Erythroblast (primary cell): Measurements from ENCODE around the gene WDR91.
"Not testable (repeated sequence)": the region's sequence is repeated elsewhere in the genome, so short reads cannot be mapped to it uniquely, and the experiment has no call there.

Source experiments
- DNase-seq, 2 experiments: peaks; one replicate each; lab custom pipeline; 2025; lab: John Stamatoyannopoulos, UW
- GATA1 ChIP-seq: IDR thresholded peaks from 2 replicates; pipeline ENCODE4 v1.6.1; 2011; ENCODE audit warnings: low read depth, mild to moderate bottlenecking, control low read depth, low read length, moderate library complexity
- POLR2A ChIP-seq: IDR thresholded peaks from 2 replicates; pipeline ENCODE4 v1.6.1; 2011; ENCODE audit warnings: mild to moderate bottlenecking, low read length

Gene WDR91

DNA sequence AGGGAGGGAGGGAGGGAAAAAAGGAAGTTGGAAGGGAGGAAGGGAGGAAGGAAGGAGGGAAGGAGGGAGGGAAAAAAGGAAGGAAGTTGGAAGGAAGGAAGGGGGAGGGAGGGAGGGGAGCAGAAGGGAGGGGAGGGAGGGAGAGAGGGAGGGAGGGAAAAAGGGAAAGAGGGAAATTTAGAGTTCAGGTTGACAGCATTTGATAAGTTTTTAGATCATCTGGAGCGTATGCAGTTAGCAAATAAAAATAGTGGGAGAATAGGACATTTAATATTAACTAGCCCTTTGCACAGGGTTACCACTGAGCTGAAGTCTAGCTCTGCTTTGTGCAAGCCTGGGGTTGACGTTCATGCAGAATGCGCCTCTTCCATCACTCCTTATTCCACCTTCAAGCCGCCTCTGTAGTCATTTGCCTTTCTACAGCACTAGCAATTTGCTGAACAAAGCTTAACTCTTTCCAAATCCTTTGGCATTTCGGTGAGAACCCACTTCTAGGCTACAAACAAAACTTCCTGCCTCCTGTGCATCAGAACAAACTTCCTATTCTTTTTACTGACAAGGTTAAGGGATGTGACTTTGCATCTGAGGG, 30.9 kb upstream of the WDR91 start:
- TF ChIP-seq POLR2A (no peak), GATA1 (no peak)
- no peak for DNase-seq

- no peak for DNase-seq
- TF ChIP-seq GATA1 (no peak), POLR2A (no peak)
Observed at GRCh38 chr7:135240441-135240840, 29.1 kb upstream of the WDR91 start.

DNA sequence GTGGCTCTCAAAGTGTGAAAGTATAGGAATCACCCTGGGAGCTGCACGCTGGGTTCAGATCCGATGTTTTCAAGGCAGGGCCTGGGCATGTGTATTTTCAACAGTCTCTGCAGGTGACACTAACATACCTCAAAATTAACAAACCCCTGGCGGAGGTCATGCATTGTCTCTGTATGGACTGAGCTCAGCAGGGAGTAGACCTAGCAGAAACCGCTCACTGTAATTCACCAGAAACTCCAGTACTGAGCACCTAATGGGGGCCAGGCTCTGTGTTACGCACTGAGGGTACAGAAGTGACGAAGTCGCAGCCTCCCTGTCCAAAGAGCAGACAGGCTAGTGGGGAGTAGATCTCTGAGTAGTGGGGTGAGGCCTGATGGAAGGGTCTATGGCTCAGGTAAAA, 27.9 kb upstream of the WDR91 start:
- TF ChIP-seq POLR2A (no peak), GATA1 (no peak)
- no peak for DNase-seq

DNA sequence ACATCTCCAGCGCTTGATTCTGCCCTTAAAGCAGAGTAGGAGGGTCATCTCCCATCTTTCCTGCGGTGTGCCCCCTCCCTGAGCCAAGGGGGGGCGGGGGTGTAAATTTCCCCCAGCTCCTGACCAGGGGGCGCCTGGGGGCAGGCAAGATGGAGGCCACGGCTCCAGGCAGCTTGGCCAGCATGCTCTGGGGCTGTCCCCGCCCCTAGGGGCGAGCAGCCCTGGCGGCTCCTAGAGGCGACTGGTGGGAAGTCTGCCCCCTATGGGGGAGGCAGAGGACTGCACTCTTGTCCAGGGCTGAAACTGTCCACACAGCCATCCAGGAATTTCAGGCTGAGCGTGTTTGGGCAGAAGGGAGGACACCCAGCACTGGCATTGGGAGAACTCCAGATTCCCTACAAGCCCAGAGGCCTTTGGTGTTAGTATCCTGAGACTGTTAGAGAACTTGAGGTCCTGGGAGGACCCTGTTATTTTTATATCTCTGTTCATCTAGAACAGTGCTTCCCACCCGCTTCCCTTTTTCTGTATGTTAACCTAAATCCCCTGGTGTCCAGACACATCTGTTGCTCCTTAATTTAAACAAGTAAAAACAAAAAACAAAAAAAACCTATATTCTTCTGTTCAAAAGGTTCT, 26.9 kb upstream of the WDR91 start:
- no peak for TF ChIP-seq GATA1
- TF ChIP-seq POLR2A: no peak
- DNase-seq: peak; percentile 40 to 47

DNA sequence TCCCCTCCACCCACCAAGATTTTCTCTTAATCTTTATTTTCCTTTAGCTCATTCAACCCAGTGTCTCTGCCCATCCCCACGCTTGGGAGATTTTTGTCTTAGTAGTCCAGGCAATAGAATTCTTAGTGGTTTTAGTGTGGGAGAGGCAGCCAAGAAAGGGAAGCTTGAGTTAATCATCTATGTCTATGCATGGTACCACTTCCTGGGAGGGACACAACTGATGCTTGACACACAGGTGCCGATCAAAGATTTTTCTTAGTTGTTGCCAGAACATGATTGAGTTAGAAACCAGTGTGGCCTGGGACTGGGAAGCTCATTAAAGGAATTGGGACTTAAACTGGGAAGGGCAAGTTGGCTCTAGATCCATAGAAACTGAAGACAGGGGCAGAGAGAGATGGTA, 25.4 kb upstream of the WDR91 start:
- no peak for DNase-seq
- no peak for TF ChIP-seq GATA1
- no peak for TF ChIP-seq POLR2A

DNA sequence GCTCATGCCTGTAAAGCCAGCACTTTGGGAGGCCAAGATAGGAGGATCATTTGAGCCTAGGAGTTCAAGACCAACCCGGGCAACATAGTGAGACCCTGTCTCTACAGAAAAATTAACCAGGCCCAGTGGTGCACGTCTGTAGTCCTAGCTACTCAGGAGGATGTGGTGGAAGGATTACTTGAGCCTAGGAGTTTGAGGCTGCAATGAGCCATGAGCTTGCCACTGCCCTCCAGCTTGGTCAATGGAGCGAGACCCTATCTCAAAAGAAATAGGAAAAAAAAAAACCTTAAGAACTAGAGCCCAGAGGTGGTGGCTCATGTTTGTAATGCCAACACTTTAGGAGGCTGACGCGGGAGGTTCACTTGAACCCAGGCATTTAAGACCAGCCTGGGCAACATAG, 24.5 kb upstream of the WDR91 start:
- TF ChIP-seq POLR2A: no peak
- no peak for TF ChIP-seq GATA1
- no peak for DNase-seq

GRCh38 chr7:135234727-135235126, 23.4 kb upstream of the WDR91 start:
- TF ChIP-seq GATA1 (no peak), POLR2A (no peak)
- DNase-seq: no peak

- not testable (repeated sequence) for DNase-seq
Observed at GRCh38 chr7:135234095-135234494, 22.8 kb upstream of the WDR91 start.

- no peak for DNase-seq
- no peak for TF ChIP-seq GATA1
- no peak for TF ChIP-seq POLR2A
Observed at GRCh38 chr7:135233570-135233969, 22.2 kb upstream of the WDR91 start, which contains the start of gene STRA8. TSS of gene STRA8 (plus strand) at chr7:135233838. CDS start at chr7:135240525, 6,687 bp downstream.

- DNase-seq: peak; percentile 41 to 53
- TF ChIP-seq GATA1 (no peak), POLR2A (no peak)
Observed at GRCh38 chr7:135232720-135233119, 21.4 kb upstream of the WDR91 start.

DNA sequence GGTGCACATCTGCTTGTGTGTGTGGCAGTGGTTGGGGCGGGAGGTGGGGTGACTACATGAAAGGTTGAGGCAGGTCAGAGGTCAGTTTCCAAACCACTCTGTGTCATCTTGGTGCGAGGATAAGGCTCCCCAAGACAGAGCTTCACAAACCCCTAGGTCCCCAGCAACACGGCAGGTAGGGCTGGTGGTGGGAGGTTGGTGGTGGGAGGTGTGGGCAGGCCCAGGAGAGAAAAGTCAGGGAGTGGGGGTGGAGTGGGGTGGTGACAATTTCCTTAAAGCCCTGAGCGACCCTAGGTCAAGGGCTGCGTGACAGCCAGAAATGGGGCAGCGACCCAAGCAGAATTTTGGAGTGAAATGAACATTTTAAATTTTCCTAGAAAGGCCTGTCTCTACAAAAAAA, 20.8 kb upstream of the WDR91 start:
- TF ChIP-seq POLR2A: no peak
- TF ChIP-seq GATA1: no peak

GRCh38 chr7:135231686-135232085, 20.4 kb upstream of the WDR91 start:
- no peak for TF ChIP-seq POLR2A
- TF ChIP-seq GATA1: no peak
- DNase-seq: no peak

More for the DNA sequence above, 20.8 kb upstream of the WDR91 start:
- DNase-seq: no peak

DNA sequence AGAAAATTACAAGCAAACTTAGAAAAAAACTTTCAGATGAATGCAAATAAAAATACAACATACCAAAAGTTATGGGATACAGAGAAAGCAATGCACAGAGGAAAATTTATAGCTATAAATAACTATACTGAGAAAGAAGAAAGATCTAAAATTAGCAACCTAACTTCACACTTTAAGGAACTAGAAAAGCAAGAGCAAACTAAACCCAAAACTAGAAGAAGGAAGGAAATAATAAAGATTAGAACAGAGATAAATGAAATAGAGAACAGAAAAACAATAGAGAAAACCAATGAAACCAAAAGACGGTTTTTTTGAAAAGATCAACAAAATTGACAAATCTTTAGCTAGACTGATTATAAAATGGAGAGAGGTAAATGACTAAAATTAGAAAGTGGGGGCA, 12.7 kb upstream of the WDR91 start:
- TF ChIP-seq POLR2A: no peak
- DNase-seq: no peak

DNA sequence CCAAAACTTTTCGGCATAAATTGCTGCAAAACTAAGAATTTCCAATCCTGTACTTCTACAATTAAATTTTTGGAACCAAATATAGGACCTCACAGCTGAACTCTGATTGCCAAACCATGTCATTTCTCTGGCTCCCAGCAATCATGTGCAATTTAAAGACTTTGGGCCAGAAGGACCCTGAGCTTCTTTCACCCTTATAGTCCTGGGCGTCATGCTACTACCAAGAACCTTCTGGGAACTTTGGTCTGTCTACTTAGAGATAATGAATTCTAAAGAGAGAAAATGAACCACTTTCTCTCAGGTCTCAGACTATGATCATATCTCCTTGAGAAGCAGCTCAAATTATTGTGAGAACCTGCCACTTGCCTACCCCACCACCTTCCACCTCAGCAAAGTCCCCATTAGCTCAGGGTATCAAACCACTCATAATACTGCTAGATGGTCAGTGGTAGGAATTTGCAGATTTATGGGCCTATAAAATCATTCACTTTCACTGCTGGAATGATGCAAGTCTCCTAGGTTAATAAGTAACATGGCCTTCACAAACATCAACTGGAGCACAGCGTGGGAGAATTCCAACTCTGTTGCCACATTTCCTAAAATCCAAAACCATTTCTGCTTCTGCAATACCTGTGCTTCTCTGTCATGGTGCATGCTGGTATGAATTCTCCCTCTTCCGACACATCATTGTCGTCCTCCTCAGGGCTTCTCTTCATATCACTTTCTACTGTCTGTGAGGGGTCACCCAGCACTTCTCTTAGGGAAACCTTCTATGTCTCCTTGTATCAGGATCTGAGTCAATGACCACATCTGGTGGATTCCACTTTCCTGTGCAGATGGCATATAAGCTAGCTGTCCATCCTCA, 6.6 kb upstream of the WDR91 start:
- TF ChIP-seq GATA1 (no peak), POLR2A (no peak)

GRCh38 chr7:135215698-135216097, 4.4 kb upstream of the WDR91 start:
- TF ChIP-seq GATA1 (no peak), POLR2A (no peak)
- DNase-seq: no peak

More for the DNA sequence above, 6.6 kb upstream of the WDR91 start:
- no peak for DNase-seq
